K562 treated with DMSO at 1 percent for 48 hours (cell line): ENCODE data around the gene ALG2. TPM values are rescaled to one million over a fixed set of nuclear protein-coding genes. Genes with fewer than 3 reads are reported as not detected.

Source experiments
- total RNA-seq: library from RNA; unstranded; fragments of 300-600 nt; gene quantifications from 2 replicates; pipeline ENCODE4 v1.2.3, GENCODE V29; 2022; ENCODE audit warnings: low replicate concordance; ENCODE audit errors: extremely low read depth

ALG2 gene
- total RNA-seq, result not detected in 2 replicates

GRCh38 chr9:99221621-99222415 is at the start of gene ALG2, which contains the start of gene SEC61B:
Gene ALG2 (minus strand): TSS chr9:99221942. CDS start chr9:99221894, 48 bp downstream.
Gene SEC61B (plus strand): TSS chr9:99222282. CDS start chr9:99222364, 82 bp downstream.

Other genes starting within 250 kb of the ALG2 start
- gene TGFBR1, start 116.8 kb downstream of the ALG2 start, total RNA-seq, result not detected in 2 replicates
- not detected in 2 replicates for gene SEC61B, start 340 bp upstream of the ALG2 start, total RNA-seq